Hepatic stellate cell (primary cell): ENCODE measurements around the gene BMERB1.
A peak's percentile ranks its signal among the peaks of the same experiment; 100 is the strongest.
"Not testable (repeated sequence)": the region's sequence is repeated elsewhere in the genome, so short reads cannot be mapped to it uniquely, and the experiment has no call there.

ENCODE experiments used
- DNase-seq: peaks from one replicate; pipeline ENCODE4 v3.0.0; 2011; ENCODE audit warnings: low spot score

BMERB1 gene

GRCh38 chr16:15425861-15426260 lies 8.5 kb upstream of the BMERB1 start:
- DNase-seq: no peak

GRCh38 chr16:15426796-15427195 lies 7.6 kb upstream of the BMERB1 start:
- DNase-seq: no peak

- DNase-seq: peak; percentile 69
Measured at GRCh38 chr16:15427648-15428239, 6.6 kb upstream of the BMERB1 start.

- DNase-seq: not testable (repeated sequence)
Measured at GRCh38 chr16:15430884-15431283, 3.5 kb upstream of the BMERB1 start.

GRCh38 chr16:15434079-15434424 lies 336 bp upstream of the BMERB1 start:
- DNase-seq: no peak

GRCh38 chr16:15435216-15435864 lies 952 bp downstream of the BMERB1 start:
- no peak for DNase-seq

GRCh38 chr16:15439102-15439501 lies 4.7 kb downstream of the BMERB1 start:
- no peak for DNase-seq

- no peak for DNase-seq
Measured at GRCh38 chr16:15439521-15439920, 5.1 kb downstream of the BMERB1 start.

GRCh38 chr16:15440852-15441251 lies 6.5 kb downstream of the BMERB1 start:
- DNase-seq: peak; percentile 38

- not testable (repeated sequence) for DNase-seq
Measured at GRCh38 chr16:15442140-15442539, 7.8 kb downstream of the BMERB1 start.

- no peak for DNase-seq
Measured at GRCh38 chr16:15443753-15444152, 9.4 kb downstream of the BMERB1 start.

- no peak for DNase-seq
Measured at GRCh38 chr16:15444264-15444663, 9.9 kb downstream of the BMERB1 start.

- no peak for DNase-seq
Measured at GRCh38 chr16:15445450-15445849, 11.1 kb downstream of the BMERB1 start.

- no peak for DNase-seq
Measured at GRCh38 chr16:15446901-15447300, 12.5 kb downstream of the BMERB1 start.

- DNase-seq: no peak
Measured at GRCh38 chr16:15450624-15451023, 16.2 kb downstream of the BMERB1 start.

GRCh38 chr16:15451098-15451731 lies 16.8 kb downstream of the BMERB1 start:
- DNase-seq: no peak

- DNase-seq: no peak
Measured at GRCh38 chr16:15452246-15452855, 18.0 kb downstream of the BMERB1 start.

GRCh38 chr16:15453296-15453695 lies 18.9 kb downstream of the BMERB1 start:
- not testable (repeated sequence) for DNase-seq

GRCh38 chr16:15454933-15455332 lies 20.5 kb downstream of the BMERB1 start:
- not testable (repeated sequence) for DNase-seq

- DNase-seq: no peak
Measured at GRCh38 chr16:15457400-15457799, 23.0 kb downstream of the BMERB1 start.

GRCh38 chr16:15457958-15458357 lies 23.6 kb downstream of the BMERB1 start:
- no peak for DNase-seq

- no peak for DNase-seq
Measured at GRCh38 chr16:15459791-15460190, 25.4 kb downstream of the BMERB1 start.

GRCh38 chr16:15460601-15461000 lies 26.2 kb downstream of the BMERB1 start:
- no peak for DNase-seq
